Ovary (tissue), 3 donors: Measurements from ENCODE around the gene SLC52A1.

ENCODE experiments used
- EP300 ChIP-seq: sonication (generic); formaldehyde crosslinking; IDR thresholded peaks from one replicate; pipeline ENCODE4 v1.6.1; 2017; ENCODE audit warnings: antibody characterized with exemption
- POLR2A ChIP-seq: fragments of 450-650 bp; IDR thresholded peaks from one replicate; pipeline ENCODE4 v1.6.1; 2017; ENCODE audit warnings: antibody characterized with exemption, mild to moderate bottlenecking, moderate library complexity
- TF ChIP-seq, protein P1 (sequence below), 3 donors: fragments of 450-650 bp in 2 of 3; fragments of 200-600 bp in 1 of 3; IDR thresholded peaks; one replicate each; pipeline versions ENCODE4 v1.5.1 to v1.8.0; 2016 to 2022; ENCODE audit warnings: antibody characterized with exemption in 3 of 3, mild to moderate bottlenecking in 1 of 3
- donor health status: DM: no; HTN: no; CAD: no.

- TF ChIP-seq, protein P1, sequence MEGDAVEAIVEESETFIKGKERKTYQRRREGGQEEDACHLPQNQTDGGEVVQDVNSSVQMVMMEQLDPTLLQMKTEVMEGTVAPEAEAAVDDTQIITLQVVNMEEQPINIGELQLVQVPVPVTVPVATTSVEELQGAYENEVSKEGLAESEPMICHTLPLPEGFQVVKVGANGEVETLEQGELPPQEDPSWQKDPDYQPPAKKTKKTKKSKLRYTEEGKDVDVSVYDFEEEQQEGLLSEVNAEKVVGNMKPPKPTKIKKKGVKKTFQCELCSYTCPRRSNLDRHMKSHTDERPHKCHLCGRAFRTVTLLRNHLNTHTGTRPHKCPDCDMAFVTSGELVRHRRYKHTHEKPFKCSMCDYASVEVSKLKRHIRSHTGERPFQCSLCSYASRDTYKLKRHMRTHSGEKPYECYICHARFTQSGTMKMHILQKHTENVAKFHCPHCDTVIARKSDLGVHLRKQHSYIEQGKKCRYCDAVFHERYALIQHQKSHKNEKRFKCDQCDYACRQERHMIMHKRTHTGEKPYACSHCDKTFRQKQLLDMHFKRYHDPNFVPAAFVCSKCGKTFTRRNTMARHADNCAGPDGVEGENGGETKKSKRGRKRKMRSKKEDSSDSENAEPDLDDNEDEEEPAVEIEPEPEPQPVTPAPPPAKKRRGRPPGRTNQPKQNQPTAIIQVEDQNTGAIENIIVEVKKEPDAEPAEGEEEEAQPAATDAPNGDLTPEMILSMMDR (IDR thresholded peaks at IDR 0.05), result no peak
- no peak for TF ChIP-seq POLR2A
- TF ChIP-seq EP300, result no peak
Measured at GRCh38 chr17:5065227-5065744, 30.1 kb upstream of the SLC52A1 start.
